Dedifferentiated amniotic fluid mesenchymal stem cell (primary cell): ENCODE results near the gene GRSF1.
"Not testable (repeated sequence)": the region's sequence is repeated elsewhere in the genome, so short reads cannot be mapped to it uniquely, and the experiment has no call there.

Experiments
- DNase-seq: peaks from one replicate; pipeline ENCODE4 v3.0.0-alpha.2; 2016; ENCODE audit errors: extremely low spot score

GRSF1 gene

GRCh38 chr4:70833675-70834074 is 6.0 kb downstream of the GRSF1 start:
- DNase-seq = no peak

- DNase-seq = no peak
These were observed 8.4 kb downstream of the GRSF1 start for GRCh38 chr4:70831293-70831692.

- DNase-seq = no peak
These were observed 9.6 kb downstream of the GRSF1 start for GRCh38 chr4:70830054-70830453.

GRCh38 chr4:70829492-70829891 is 10.2 kb downstream of the GRSF1 start:
- no peak for DNase-seq

- no peak for DNase-seq
These were observed 10.7 kb downstream of the GRSF1 start for GRCh38 chr4:70829015-70829414.

GRCh38 chr4:70818921-70819320 is 20.8 kb downstream of the GRSF1 start:
- no peak for DNase-seq

- no peak for DNase-seq
These were observed 21.4 kb downstream of the GRSF1 start for GRCh38 chr4:70818173-70818855.

GRCh38 chr4:70816894-70817293 is 22.8 kb downstream of the GRSF1 start:
- no peak for DNase-seq

GRCh38 chr4:70815370-70815769 is 24.3 kb downstream of the GRSF1 start:
- DNase-seq = no peak

GRCh38 chr4:70808151-70808550 is 31.5 kb downstream of the GRSF1 start:
- no peak for DNase-seq

- no peak for DNase-seq
These were observed 36.6 kb downstream of the GRSF1 start for GRCh38 chr4:70802928-70803580.

GRCh38 chr4:70801265-70801809 is 38.4 kb downstream of the GRSF1 start:
- no peak for DNase-seq

GRCh38 chr4:70793626-70794025 is 46.1 kb downstream of the GRSF1 start:
- DNase-seq = no peak

- no peak for DNase-seq
These were observed 51.0 kb downstream of the GRSF1 start for GRCh38 chr4:70788733-70789132.

GRCh38 chr4:70787496-70787895 is 52.2 kb downstream of the GRSF1 start:
- no peak for DNase-seq

- no peak for DNase-seq
These were observed 56.6 kb downstream of the GRSF1 start for GRCh38 chr4:70783096-70783495.

- DNase-seq = no peak
These were observed 60.7 kb downstream of the GRSF1 start for GRCh38 chr4:70778888-70779422.

- no peak for DNase-seq
These were observed 66.6 kb downstream of the GRSF1 start for GRCh38 chr4:70772929-70773555.

- not testable (repeated sequence) for DNase-seq
These were observed 70.3 kb downstream of the GRSF1 start for GRCh38 chr4:70769396-70769795.

- no peak for DNase-seq
These were observed 71.3 kb downstream of the GRSF1 start for GRCh38 chr4:70768301-70768948.
